Smooth muscle cell (in vitro differentiated cells): ENCODE results near the gene AP3S1. TPM values are rescaled to one million over a fixed set of nuclear protein-coding genes. Genes with fewer than 3 reads are reported as not detected.

Source experiments
- DNase-seq: peaks from one replicate; lab custom pipeline; 2025; ENCODE audit not compliant: unreplicated experiment; lab: John Stamatoyannopoulos, UW
- H2AFZ ChIP-seq: fragments of 200-600 bp; sonication (generic); 2 replicates; pipeline ENCODE4 v1.6.0; 2016; ENCODE audit warnings: antibody characterized with exemption, low read depth, mild to moderate bottlenecking
- H3F3A ChIP-seq: fragments of 200-600 bp; sonication (generic); 2 replicates; pipeline ENCODE4 v1.6.0; 2017; ENCODE audit warnings: antibody characterized with exemption, low read depth
- H3K27ac ChIP-seq: fragments of 200-600 bp; sonication (generic); 2 replicates; pipeline ENCODE4 v1.5.1; 2016; ENCODE audit warnings: low read depth, mild to moderate bottlenecking
- H3K27me3 ChIP-seq: fragments of 200-600 bp; sonication (generic); 2 replicates; pipeline ENCODE4 v1.6.1; 2016; ENCODE audit warnings: low read depth, mild to moderate bottlenecking
- H3K36me3 ChIP-seq: fragments of 200-600 bp; sonication (generic); 2 replicates; pipeline ENCODE4 v1.5.1; 2016; ENCODE audit warnings: low read depth
- H3K4me1 ChIP-seq: fragments of 200-600 bp; sonication (generic); 2 replicates; pipeline ENCODE4 v1.5.1; 2016; ENCODE audit warnings: low read depth
- H3K4me2 ChIP-seq: fragments of 200-600 bp; sonication (generic); 2 replicates; pipeline ENCODE4 v1.6.0; 2016; ENCODE audit warnings: mild to moderate bottlenecking
- H3K4me3 ChIP-seq: fragments of 200-600 bp; sonication (generic); 2 replicates; pipeline ENCODE4 v1.5.1; 2016; ENCODE audit warnings: mild to moderate bottlenecking
- H3K79me2 ChIP-seq: fragments of 200-600 bp; sonication (generic); 2 replicates; pipeline ENCODE4 v1.6.0; 2016; ENCODE audit warnings: low read depth, mild to moderate bottlenecking
- H3K9ac ChIP-seq: fragments of 200-600 bp; sonication (generic); 2 replicates; pipeline ENCODE4 v1.6.0; 2016; ENCODE audit warnings: low read depth
- H3K9me3 ChIP-seq: fragments of 200-600 bp; sonication (generic); replicated peaks from 2 replicates; pipeline ENCODE4 v1.5.1; 2016; ENCODE audit warnings: low read depth
- H4K20me1 ChIP-seq: fragments of 200-600 bp; sonication (generic); 2 replicates; pipeline ENCODE4 v1.6.0; 2016; ENCODE audit warnings: low read depth
- WGBS: methylation state at CpG from one replicate; pipeline ENCODE4 v1.1.7; 2016; ENCODE audit warnings: low lambda C conversion rate; 5-methylcytosine and 5-hydroxymethylcytosine counted together
- polyA plus RNA-seq: library from polyadenylated mRNA; unstranded; fragments of >200 nt; fragmentation: Nextera tagmentation; extraction: Ambion mirVana; gene quantifications from 2 replicates; pipeline ENCODE4 v1.2.1, GENCODE V29; 2016
- total RNA-seq: library from RNA; depleted of rRNA; stranded (reverse); fragments of >200 nt; gene quantifications from 2 replicates; pipeline ENCODE4 v1.2.3, GENCODE V29; 2014
- TF ChIP-seq, protein P1 (sequence below): fragments of 200-600 bp; sonication (generic); IDR thresholded peaks from 2 replicates; pipeline ENCODE4 v1.5.1; 2017; ENCODE audit warnings: borderline replicate concordance, mild to moderate bottlenecking, antibody characterized with exemption; ENCODE audit not compliant: insufficient read depth, poor library complexity, severe bottlenecking

Gene AP3S1
- total and polyA plus RNA-seq, 2 experiments from 2014 or later, result 130 to 191 TPM

DNA sequence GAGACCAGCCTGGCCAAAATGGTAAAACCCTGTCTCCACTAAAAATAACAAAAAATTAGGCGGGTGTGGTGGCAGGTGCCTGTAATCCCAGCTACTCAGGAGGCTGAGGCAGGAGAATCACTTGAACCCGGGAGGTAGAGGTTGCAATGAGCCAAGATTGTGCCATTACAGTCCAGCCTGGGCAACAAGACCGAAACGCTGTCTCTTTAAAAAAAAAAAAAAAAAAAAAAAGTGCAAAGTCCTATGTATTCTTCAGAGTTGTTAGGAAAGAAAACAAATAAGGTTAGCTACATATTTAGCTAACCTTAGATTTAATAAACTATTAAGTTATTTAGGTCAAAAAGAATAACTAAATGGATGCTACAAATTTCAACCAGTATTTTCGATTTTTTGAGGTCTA is 11.8 kb upstream of the AP3S1 start:
- TF ChIP-seq, protein P1, sequence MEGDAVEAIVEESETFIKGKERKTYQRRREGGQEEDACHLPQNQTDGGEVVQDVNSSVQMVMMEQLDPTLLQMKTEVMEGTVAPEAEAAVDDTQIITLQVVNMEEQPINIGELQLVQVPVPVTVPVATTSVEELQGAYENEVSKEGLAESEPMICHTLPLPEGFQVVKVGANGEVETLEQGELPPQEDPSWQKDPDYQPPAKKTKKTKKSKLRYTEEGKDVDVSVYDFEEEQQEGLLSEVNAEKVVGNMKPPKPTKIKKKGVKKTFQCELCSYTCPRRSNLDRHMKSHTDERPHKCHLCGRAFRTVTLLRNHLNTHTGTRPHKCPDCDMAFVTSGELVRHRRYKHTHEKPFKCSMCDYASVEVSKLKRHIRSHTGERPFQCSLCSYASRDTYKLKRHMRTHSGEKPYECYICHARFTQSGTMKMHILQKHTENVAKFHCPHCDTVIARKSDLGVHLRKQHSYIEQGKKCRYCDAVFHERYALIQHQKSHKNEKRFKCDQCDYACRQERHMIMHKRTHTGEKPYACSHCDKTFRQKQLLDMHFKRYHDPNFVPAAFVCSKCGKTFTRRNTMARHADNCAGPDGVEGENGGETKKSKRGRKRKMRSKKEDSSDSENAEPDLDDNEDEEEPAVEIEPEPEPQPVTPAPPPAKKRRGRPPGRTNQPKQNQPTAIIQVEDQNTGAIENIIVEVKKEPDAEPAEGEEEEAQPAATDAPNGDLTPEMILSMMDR, result no peak
- no peaks in the 10 kb centered on the region for H3K27me3 ChIP-seq
- no peaks in the 10 kb centered on the region for H3K9me3 ChIP-seq
- no peak for DNase-seq
- no peak overlapping the region for H3K4me2 ChIP-seq
- H4K20me1 ChIP-seq, result no peaks in the 10 kb centered on the region
- no peak overlapping the region for H3K27ac ChIP-seq
- peaks cover 27% of the 10 kb centered on the region for H3K36me3 ChIP-seq
- WGBS, result 100% methylated on average over 5 of the region's 5 CpGs
- H3F3A ChIP-seq, result peaks cover 15% of the 10 kb centered on the region
- H3K79me2 ChIP-seq, result no peaks in the 10 kb centered on the region
- no peak overlapping the region for H3K9ac ChIP-seq
- H3K4me1 ChIP-seq, result no peaks in the 10 kb centered on the region
- no peak overlapping the region for H3K4me3 ChIP-seq
- no peak overlapping the region for H2AFZ ChIP-seq

DNA sequence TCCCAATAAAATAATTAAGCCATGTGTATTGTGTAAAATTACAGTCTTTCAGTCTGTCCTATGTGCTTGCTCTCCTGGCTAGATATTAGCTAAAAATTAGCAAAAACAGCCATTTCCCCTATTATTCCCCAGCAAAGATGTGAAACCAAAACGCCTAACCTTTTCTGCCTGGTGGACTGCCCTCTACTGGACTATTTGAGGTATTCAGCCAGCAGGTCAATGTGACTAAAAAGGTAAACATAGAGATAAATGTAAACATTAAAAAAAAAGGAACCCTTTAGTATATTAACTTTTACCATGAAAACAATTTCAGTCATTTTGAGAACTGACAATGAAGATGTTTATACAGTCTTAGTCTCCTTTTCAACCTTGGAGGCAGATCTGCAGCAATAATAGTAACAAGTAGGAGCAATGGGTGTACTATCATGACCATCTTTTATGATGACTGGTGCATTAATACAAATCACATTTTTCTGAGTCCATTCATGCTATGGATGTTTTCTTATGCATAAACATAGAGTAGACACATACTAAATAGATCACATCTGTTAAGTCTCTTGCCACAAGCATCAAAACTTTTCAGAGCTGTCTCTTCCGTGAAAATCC is 10.5 kb upstream of the AP3S1 start:
- Histone ChIP-seq H3K9me3 (no peaks in the 10 kb centered on the region), H3K27ac (no peak overlapping the region), H4K20me1 (no peaks in the 10 kb centered on the region), H3F3A (peaks cover 15% of the 10 kb centered on the region), H3K27me3 (no peaks in the 10 kb centered on the region), H3K4me2 (no peak overlapping the region), H3K36me3 (peaks cover 30% of the 10 kb centered on the region), H3K9ac (no peak overlapping the region), H3K4me3 (no peak overlapping the region), H3K4me1 (no peaks in the 10 kb centered on the region), H3K79me2 (peaks cover under 1% of the 10 kb centered on the region), H2AFZ (no peak overlapping the region)
- TF ChIP-seq, protein P1, result peak; percentile 87
- WGBS, result 58% methylated on average over 2 of the region's 2 CpGs
- DNase-seq, result no peak

GRCh38 chr5:115835481-115835880 is 6.3 kb upstream of the AP3S1 start:
- H3K4me1 ChIP-seq, result peaks cover 9% of the 10 kb centered on the region
- peaks cover 36% of the 10 kb centered on the region for H4K20me1 ChIP-seq
- H3F3A ChIP-seq, result peaks cover 15% of the 10 kb centered on the region
- H3K79me2 ChIP-seq, result peaks cover 43% of the 10 kb centered on the region
- H3K9me3 ChIP-seq, result no peaks in the 10 kb centered on the region
- no peak overlapping the region for H3K4me2 ChIP-seq
- peaks cover 25% of the 10 kb centered on the region for H3K36me3 ChIP-seq
- DNase-seq, result no peak
- H3K9ac ChIP-seq, result no peak overlapping the region
- no peak overlapping the region for H3K4me3 ChIP-seq
- 96% methylated on average over 4 of the region's 4 CpGs for WGBS
- no peaks in the 10 kb centered on the region for H3K27me3 ChIP-seq
- TF ChIP-seq, protein P1, result no peak
- no peak overlapping the region for H2AFZ ChIP-seq
- no peak overlapping the region for H3K27ac ChIP-seq
